EH (cell line): ENCODE data around the gene PEX1.
"Not testable (repeated sequence)": the region's sequence is repeated elsewhere in the genome, so short reads cannot be mapped to it uniquely, and the experiment has no call there.

ENCODE experiments used
- DNase-seq: peaks from one replicate; pipeline ENCODE4 v3.0.0-alpha.2; 2015; ENCODE audit warnings: low read depth

PEX1 gene

DNA sequence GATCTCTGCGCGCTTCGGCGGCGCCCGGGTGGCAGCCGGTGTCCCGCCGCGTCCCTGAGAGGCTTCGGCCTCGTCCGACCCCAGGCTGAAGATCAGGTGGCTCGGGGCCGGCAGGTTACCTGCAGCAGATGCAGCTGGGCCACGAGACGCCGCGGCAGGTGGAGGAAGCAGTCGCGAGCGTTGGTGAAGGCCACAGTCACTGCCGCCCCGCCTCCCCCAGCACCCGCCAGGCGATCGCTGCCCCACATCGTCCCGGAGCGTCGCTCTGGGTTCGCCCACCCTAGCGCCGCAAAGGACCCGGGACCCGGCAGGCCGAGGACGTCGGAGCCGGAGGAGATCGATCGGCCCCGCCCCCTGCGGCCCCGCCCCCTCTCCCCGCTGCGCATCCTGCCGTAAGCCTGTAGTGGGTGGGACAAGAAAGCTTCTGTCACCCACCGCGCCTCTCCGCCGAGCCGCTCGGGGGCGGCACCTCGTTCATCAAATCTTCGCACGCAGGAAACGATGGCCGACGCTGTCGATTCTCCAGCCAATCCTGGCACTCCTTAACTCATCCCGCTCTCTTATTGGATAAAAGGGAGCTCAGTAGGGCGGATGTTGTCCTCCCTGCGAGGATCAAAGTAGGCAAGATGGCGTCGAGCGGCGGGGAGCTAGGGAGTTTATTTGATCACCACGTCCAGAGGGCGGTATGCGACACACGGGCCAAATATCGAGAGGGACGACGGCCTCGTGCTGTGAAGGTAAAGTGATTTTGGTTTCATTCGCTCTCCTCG lies at the start of gene PEX1, which contains the start of gene RBM48:
Gene PEX1 (minus strand): TSS at position 333 of the 770 bp plus-strand sequence. CDS start 85 bp downstream, at position 248.
Gene RBM48 (plus strand): TSS at position 608 of the 770 bp plus-strand sequence. CDS start 19 bp downstream, at position 627.
- DNase-seq, result peak; percentile 99

DNA sequence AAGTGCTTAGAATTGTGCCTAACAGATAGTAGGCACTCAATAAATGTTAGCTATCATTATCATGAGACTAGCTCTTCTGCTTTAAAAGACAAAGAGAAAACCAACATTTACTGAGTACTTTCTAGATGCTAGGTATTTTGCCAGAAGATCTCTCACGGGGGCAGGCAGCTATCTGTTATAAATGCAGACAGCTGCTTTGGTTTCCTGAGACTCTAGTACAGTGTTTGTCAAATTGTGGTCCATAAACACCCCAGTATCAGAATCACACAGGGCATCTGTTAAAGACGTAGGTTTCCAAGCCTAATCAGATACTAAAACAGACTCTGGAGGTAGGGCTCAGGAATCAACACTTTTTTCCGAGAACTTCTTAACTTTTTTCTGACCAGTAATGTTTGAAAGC lies 48.0 kb upstream of the PEX1 start:
- no peak for DNase-seq

DNA sequence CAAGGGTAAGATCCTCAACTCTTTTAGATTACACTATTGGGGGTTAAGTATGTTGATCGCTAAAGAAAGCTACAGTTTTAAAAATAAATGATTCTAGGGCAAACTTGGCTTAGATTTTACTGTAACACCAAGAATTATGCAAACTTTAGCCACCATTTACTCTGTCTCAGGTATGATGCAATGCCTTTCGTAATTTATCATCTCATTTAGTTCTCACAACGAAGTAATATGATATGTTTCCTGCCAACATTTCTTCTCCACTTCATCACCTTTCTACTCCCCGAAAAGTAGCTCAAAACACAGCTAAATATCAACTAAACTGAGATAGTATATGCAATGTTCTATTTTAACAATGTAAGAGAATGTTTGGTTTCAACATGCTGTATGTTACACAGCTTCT lies 40.8 kb upstream of the PEX1 start:
- no peak for DNase-seq

DNA sequence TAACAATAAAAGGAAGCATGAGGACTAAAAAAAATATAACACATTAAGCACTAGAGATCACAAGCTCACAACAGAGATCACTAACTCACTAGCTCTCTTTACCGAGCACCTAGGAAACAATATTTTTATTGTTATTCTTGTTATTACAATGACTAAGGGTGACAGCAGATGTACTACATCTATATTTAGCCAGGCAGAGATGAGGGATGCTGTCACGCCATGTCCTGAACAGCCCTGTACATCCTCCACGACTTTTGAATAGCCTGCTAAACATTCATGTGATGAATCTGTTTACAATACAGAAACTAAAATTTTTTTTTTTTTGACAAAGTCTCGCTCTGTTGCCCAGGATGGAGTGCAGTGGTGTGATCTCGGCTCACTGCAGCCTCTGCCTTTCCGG lies 39.1 kb upstream of the PEX1 start:
- peak; percentile 64 for DNase-seq

DNA sequence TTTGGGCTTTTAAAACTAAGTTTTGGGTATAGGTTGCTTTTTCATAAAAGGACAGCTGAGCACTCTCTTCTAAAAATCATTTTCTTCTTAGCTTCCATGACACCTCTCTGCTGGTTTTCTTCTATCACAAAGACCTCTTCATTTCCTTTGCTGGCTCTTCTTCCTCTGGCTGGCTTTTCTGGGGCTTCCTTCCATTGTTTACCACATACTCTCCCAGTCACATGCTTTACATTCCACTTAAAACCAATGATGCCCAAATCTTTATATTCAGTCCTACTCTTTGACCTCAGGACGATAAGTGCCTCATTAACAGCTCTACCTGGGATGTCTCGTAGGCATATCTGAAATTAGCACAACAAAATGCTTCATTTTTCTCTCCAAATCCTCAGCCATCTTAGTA lies 35.0 kb upstream of the PEX1 start:
- no peak for DNase-seq

DNA sequence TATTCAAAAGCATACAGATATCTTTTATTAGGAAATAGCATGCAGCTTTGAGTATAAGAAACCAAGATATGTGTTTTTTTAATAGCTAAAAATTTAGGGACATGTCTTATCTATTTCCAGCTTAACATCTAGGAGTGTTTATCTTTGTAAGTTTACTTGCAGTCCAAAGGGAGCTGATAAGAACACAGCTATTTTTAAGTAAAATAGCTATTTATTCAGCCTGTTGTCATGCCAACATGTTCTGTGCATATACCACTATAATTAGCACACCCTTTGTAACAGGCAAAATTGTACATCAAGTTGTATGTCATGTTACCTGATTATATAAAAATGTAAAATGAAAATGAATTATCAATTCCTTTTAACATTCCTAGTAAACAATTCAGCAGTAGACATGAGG lies 32.3 kb upstream of the PEX1 start:
- DNase-seq, result no peak

DNA sequence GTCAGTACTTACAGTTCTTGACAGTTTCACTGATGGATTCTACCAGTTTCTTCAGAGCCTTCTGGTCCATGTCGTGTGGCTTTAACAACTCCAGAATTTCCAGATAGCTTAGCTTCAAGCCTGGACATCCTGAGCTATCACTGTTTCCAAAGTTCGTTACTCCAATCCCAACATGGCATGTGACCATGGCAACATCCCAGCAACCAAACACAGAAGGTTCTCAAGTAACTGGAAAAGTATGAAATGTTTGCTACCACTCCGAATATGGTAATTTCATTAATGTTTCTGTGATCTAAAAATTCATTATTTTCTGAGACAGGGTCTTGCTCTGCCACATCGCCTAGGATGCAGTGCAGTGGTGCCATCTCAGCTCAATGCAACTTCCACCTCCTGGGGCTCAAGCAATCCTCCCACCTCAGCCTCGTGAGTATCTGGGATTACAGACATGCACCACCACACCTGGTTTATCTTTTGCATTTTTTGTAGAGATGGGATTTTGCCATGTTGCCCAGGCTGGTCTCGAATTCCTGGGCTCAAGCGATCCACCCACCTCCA lies 29.6 kb upstream of the PEX1 start:
- DNase-seq, result no peak

DNA sequence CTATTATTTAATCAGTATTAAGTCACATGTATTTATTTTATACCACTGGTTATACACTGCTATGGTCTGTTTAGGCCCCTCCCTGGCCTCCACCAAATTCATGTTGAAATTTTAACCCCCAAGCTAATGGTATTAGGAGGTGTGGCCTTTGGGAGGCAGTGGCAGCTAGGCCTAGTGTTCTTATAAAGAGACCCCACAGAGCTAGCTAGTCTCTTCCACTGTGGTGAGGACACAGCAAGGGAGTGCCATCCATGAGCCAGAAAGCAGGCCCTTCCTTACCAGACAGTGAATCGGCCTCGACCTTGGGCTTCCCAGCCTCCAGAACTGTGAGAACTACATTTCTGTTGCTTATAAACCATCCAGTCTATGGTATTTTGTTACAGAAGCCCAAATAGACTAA lies 28.9 kb upstream of the PEX1 start:
- DNase-seq, result no peak

DNA sequence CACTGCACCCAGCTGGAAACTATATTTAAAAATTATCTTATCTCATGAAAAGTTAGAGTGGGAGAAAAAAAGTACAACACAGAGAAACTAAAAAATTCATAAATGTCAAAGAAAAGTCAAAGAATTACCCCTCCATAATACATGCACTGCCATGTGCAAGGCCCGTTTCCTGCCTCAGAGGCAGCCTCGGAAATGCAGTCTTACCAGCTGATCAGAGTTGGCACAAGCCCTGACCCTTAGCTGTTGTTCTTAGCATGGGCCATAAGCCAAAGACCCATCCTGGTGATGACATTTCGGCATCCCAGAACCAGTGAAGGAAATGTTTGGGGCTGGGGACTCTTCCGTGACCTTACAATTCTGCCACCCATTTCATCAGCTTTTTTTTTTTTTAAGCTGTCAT lies 21.9 kb upstream of the PEX1 start:
- no peak for DNase-seq

DNA sequence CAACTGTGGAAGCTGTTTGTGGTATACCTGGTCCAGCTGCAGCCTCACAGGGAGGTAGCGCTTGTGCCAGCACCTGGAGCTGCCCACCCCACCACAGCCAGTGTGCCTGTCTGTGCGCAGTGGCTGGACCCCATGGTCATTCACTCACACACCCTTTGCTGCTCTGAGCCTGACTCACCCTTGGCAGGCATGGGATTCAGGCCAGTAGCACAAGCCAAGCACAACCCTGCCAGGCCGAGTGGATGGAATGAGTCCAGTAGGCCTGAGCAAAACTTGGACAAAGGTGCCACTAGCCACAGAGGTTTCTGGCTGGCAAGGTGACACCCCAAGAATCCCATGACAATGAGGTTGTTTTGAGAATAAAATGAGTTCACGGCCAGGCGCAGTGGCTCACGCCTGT lies 19.3 kb upstream of the PEX1 start:
- no peak for DNase-seq

DNA sequence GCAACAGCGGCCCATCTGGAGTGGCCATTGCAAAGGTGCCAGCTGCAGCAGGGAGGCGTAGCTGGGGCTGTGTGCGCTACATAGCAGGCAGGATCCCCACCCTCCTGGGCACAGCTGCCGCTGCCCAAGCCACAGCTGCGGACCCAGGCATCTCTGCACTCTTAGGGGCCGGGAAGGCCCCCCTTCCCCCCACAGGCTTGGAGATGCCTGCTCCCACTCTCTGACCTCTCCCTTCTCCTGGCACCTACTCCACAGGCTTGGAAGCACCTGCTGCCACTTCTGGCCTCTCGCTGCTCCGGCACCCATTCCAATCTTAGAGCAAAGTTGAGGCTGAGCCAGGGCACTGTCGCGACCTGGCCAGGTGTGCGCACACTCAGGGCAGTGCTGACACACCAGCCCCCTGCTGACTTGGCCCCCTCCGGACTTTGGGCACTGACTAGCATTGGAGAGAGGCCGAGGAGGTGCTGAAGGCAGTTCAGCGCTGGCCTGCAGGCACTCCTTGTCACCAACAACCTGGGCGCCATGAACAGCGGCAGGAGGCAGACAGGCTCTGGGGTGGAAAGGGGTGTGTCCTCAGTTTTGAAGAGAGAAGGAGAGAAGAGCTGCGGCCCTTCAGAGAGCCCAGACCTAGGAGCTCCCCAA lies 18.7 kb upstream of the PEX1 start:
- DNase-seq, result no peak

DNA sequence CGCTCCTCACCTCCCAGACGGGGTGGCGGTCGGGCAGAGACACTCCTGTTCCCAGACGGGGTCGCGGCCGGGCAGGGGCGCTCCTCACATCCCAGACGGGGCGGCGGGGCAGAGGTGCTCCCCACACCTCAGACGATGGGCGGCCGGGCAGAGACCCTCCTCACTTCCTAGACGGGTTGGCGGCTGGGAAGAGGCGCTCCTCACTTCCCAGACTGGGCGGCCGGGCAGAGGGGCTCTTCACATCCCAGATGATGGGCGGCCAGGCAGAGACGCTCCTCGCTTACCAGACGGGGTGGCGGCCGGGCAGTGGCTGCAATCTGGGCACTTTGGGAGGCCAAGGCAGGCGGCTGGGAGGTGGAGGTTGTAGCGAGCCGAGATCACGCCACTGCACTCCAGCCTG lies 16.8 kb upstream of the PEX1 start:
- DNase-seq, result not testable (repeated sequence)

DNA sequence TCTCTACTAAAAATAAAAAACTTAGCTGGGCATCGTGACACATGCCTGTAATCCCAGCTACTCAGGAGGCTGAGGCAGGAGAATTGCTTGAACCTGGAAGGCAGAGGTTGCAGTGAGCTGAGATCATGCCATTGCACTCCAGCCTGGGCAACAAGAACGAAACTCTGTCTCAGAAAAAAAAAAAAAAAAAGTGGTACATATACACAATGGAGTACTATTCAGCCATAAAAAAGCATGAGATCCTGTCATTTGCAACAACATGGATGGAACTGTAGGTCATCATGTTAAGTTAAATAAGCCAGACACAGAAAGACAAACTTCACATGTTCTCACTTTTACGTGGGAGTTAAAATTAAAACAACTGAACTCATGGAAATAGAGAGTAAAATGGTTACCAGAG lies 15.2 kb upstream of the PEX1 start:
- not testable (repeated sequence) for DNase-seq

DNA sequence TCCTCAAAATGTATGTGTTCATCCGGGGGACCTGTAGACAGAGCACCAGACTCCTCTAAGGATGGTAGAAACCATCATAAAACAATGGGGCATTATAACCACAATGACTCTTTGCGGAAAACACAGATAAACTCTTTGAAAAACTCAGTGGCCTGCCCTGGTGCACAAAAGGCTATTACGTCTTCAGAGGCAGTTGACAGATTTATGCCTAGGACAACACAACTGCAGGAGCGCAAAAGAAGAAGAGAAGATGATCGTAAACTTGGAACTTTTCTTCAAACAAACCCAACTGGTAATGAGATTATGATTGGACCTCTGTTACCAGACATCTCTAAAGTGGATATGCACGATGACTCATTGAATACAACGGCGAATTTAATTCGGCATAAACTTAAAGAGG lies 6.3 kb upstream of the PEX1 start:
- no peak for DNase-seq

DNA sequence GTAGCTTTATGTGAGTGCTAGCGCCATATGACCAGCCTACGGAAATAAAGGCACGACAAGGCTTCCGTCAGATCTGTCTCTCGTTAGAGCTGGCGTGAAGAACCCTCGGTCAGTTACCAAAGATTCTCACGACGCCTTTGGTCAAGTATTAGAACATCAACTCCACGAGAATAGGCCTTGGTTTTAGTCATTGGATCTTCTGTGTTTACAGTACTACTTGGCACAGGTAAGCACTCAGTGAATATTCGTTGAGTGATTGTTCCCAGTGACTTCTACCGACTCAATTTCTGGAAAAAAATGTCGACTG lies 591 bp upstream of the PEX1 start:
- no peak for DNase-seq

DNA sequence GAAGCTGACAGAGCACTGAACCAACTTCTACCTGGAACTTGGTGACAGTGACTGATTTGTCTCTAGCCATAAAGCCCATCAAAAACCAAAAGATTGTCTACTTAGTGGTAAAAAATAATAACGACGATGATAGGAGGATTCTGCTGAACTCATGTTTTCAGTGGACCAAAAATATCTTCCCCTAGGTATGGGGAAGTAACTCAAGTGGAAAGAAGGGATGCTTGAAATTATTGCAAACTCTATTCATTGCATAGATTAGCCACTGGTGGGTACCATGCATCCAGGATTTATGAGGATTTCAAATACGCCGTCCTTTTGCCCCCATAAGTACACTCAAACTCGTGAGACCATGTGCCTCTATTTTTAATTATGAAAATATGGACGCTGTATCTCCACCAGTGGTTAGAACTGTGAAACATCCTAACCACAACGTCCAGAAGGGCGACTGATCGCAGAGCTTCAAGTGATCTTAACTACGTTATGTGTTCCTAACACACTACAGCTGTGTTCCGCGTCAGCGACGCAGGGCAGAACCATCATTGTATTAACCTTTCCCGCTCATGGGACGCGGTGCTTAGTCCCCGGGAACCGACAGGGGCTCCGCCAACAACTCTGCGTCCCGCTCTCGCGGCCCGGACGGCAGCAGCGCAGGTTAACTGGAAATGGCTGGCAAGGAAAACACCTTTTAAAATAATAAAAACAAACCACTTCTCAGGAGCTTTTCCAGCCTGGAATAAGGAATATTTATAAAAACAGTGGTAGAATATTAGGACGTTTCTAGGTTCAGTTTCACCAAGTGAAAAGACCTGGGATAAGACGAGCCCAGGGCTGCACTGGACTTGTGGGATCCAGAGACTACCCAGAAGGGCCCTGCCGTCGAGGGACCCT lies 776 bp downstream of the PEX1 start:
- peak; percentile 58 for DNase-seq

DNA sequence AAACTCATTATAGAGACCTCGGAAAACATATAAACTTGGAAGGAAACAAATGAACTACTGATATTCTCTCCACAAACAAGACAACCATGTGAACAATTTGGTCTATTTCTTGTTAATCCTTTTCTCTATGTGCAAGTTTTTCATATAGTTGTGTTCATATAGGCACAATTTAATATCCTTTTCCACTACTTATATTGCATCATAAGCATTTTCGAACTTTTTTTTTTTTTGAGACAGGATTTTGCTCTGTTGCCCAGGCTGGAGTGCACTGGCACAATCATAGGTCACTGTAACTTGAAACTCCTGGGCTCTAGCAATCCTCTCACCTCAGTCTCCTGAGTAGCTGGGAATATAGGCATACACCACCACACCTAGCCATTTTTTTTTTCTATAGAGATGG lies 5.2 kb downstream of the PEX1 start:
- no peak for DNase-seq

DNA sequence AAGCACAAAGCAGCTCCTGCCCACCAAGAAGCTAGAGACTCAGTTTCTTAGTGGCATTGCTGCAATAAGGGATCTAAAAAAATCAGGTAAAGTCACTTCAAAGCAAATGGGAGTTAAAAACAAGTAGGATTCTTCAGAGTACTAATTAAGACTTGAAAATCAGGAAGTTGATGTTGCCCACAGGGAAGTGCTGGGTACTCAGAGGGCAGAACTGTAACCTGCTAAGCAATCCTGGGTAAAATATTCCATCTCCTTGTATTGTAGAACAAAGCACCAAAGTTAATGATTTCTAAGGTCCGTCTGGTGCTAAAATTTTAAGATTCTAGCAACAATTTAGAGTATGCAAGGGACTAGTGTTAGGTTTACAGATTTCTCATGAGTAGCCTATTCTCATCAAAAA lies 8.3 kb downstream of the PEX1 start:
- DNase-seq, result no peak

DNA sequence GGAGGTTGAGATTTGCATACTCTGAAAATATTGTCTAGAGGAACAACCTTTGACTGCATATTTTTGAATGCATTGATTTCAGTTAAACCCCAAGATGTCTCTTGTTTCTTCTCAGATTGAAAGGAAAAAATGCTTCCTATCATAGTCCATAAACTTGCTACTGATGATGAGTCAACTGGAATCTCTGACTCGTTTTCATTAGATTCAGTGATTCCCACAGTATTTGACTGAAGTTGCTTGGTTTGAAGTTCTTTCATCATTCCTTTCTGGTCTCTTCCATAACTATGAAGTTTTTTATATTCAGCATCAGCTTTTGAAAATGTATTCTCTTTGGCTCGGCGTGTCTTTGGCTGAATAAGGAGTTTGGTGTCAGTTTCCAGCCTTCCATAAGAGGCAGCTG lies 10.7 kb downstream of the PEX1 start:
- peak; percentile 55 for DNase-seq

DNA sequence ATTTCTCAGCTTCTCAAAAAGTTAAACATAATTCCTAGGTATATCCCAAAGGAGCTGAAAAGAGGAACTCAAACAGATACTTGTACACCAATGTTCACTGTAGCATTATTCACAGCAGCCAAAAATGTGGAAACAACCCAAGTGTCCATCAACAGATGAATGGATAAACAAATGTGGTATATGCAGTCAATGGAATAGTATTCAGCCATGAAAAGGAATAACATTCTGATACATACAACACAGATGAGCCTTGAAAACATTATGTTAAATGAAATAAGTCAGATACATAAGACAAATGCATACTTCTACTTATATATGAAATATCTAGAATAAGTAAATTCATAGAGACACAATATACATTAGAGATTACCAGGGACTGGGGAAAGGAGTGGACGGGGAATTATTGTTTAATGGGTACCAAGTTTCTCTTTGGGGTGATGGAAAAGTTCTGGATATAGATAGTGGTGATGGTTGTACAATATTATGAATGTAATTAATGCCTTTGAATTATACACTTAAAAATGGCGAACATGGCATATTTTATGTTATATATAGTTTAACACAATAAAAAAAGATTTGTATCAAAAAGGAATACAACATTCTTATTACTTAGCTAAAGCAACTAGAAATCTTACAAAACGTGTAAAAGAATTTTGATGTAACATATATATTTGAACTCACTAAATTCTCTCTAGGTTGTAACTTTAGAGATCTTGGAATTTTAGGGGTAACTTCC lies 15.0 kb downstream of the PEX1 start:
- no peak for DNase-seq

DNA sequence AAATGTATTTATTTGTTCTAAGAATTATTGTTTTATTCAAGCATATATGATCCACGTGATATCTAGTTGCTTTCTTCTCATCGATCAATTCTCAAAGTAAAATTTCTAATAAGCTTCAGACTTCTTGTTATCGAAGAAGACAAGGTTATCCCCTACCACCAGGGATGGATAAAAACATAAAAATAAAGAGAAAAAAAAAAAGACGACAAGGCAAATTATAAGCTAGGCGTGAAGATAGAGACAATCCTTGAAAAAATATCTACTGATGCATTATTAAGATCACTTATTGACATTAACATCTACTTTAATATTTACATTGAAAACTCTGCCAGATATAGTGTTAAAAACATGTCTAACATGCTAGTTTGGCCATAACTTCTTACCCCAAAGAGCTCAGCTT lies 19.4 kb downstream of the PEX1 start:
- DNase-seq, result no peak

DNA sequence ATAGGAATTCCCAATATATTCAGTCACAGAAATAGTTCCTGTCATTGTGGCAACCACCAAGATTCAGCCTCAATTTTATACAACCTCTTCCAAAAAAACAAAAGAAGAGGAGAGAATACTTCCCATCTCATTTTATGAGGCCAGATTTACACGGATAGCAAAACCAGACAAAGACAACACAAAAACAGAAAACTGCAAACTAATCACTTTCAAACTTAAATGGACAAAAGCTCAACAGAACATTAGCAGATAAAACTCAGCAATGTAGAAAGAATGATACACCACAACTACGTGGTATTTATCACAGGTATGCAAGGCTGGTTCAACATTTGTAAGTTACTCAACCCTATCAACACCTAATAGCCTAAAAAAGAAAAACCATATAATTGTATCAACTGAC lies 22.0 kb downstream of the PEX1 start:
- no peak for DNase-seq
